DMS114 treated with DMSO at 0.1 percent for 48 hours (cell line): ENCODE results near the gene FAM163B.

ENCODE experiments used
- DNase-seq: peaks from one replicate; lab custom pipeline; 2025; ENCODE audit not compliant: unreplicated experiment; lab: John Stamatoyannopoulos, UW

FAM163B gene

GRCh38 chr9:133529457-133529856, 79.7 kb downstream of the FAM163B start:
- DNase-seq: no peak

GRCh38 chr9:133528876-133529241, 80.3 kb downstream of the FAM163B start:
- no peak for DNase-seq

- DNase-seq: no peak
Measured at GRCh38 chr9:133528001-133528875, 81.0 kb downstream of the FAM163B start.

DNA sequence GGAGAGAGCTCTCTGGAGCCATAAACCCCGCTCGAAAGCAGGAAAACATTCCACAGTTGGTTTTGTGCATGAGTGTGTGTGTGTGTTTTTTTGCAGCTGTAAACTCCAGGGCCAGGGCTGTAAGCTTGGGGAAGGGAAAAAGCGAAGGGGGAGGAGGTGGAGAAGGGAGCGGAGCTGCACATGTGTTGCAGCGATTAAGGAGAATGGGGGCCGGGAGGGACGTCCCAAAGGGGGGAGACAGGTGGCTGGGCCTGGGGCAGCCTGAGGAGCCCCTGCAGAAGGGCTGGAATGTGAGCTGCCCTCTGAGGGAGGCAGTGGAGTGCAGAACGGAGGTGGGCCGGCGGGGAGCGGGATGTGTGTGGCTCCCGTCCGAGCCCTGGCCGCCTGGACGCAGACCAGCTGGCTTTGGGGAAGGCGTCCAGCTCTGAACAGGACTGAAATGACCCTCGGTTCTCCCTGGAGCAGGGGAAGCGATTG, 81.7 kb downstream of the FAM163B start:
- DNase-seq: no peak
